CD4-positive, alpha-beta T cell treated with Interleukin-17A for 4 hours (primary cell): ENCODE measurements around the gene LCN2.
"Not testable (repeated sequence)": the region's sequence is repeated elsewhere in the genome, so short reads cannot be mapped to it uniquely, and the experiment has no call there.

Source experiments
- DNase-seq: peaks from one replicate; pipeline ENCODE4 v3.0.0-alpha.2; 2020; ENCODE audit warnings: mixed read lengths

LCN2 gene

GRCh38 chr9:128128836-128129590, 20.2 kb upstream of the LCN2 start:
- no peak for DNase-seq

DNA sequence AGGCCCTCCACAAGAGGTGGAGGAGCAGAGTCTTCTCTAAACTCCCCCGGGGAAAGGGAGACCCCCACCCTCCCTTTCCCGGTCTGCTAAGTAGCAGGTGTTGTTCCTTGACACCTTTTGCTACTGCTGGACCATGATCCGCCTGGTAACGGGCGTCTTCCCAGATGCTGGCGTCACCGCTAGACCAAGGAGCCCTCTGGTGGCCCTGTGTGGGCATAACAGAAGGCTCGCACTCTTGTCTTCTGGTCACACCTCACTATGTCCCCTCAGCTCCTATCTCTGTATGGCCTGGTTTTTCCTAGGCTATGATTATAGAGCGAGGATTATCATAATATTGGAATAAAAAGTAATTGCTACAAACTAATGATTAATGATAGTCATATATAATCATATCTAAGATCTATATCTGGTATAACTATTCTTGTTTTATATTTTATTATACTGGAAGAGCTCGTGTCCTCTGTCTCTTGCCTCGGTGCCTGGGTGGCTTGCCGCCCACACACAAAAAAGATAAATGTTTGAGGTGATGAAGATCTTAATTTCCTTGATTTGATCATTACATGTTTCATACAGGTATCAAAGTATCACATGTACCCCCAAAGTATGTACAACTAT, 19.2 kb upstream of the LCN2 start:
- not testable (repeated sequence) for DNase-seq

- not testable (repeated sequence) for DNase-seq
These were observed 18.6 kb upstream of the LCN2 start for GRCh38 chr9:128130651-128131050.

DNA sequence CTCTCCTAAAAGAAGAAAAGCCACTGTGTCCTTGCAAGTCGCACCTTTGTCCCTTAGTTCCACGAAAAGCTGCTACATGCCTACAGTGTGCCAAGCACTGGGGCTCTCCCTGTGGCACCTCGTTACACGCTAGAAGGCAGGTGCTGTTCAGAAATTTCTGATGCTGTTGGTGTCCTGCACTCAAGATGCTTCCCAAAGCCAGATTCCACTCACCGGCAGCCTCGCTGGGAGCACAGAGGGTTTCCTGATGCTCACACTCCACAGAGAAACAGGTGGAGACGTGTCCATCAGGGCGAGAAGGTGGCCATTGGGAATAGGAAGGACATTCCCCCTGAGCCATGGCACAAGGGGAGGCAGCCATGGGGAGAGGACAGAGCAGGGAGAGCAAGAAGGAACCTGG, 17.9 kb upstream of the LCN2 start:
- DNase-seq, result not testable (repeated sequence)

GRCh38 chr9:128132139-128132538, 17.1 kb upstream of the LCN2 start:
- DNase-seq, result not testable (repeated sequence)

DNA sequence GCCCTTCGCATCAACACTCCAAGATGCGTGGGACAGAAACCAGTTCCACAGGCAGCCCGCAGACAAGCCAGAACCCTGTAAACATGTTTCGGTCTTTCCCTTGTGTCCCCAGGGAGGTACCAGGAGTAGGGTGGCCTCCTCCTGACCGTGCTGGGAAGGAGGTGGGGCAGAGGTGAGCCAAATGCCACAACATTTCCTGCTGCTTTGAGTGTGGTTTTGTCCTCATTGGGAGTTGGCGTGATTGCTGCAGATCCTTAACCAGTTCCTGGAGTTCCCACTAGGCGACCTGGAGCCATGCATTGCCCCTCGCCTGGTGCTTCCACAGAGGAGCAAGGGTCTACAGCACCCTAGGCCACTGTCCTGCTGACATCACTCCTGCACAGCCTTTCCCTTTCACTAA, 13.7 kb upstream of the LCN2 start:
- not testable (repeated sequence) for DNase-seq

DNA sequence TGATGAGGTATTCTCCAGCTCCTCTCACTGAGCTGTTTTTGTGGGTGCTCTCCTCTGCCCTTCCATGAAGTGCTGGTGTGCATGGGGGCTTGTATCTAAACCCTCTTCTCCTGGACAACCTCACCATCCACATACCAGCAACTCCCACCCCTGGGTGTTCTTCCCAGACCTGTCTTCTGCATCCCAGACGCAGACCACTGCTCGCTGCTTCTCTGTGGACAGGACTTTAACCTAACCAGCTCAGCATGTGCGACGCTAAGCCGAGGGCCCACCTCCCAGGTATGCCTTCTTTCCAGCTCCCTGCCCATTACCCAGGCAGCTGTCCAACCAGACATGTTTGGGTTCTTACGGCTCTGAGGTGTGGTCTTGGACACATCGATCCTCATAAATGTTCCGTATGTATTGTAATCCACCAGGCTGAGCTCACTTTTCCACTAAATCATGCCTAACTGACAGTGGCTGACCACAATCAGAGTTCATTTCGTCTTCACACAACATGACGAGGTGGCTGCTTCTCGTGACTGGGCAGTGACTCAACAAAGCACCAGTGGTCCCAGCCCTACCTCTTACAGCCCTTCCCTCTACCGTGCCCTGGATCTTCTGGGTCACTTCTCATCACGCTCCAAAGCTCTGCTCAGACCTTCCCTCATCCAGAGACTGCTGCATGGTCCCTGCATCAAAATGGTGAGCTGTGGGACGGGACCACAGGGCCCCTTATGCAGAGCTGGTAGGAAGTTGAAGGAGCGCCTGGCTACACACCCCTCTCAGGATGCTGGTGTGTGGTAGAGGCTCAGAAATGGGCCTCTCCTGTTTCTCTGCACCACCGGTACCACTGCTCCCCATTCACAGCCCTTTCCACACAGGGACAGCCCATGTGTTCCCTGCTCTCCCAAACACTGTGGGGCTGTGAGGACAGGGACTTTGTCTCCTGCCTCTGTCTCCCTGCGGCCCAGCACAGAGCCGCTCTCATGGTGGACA, 12.1 kb upstream of the LCN2 start:
- no peak for DNase-seq

- DNase-seq, result no peak
These were observed 11.3 kb upstream of the LCN2 start for GRCh38 chr9:128138001-128138400.

GRCh38 chr9:128139621-128140020, 9.6 kb upstream of the LCN2 start:
- no peak for DNase-seq

DNA sequence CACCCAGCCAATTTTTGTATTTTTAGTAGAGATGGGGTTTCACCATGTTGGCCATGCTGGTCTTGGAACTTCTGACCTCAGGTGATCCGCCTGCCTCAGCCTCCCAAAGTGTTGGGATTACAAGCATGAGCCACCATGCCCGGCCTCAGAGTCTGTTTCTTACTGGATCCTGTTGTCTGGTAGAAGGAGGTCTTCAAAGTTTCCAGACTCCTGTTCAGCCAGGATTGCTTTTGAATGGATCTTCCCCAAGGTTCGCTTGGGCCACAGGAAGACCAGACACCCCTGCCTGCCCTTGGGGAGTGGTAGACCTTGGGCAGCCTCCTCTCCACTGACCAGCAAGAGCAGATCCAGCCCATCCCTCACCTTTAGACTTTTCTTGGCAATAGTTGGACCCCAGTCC, 7.6 kb upstream of the LCN2 start:
- no peak for DNase-seq

DNA sequence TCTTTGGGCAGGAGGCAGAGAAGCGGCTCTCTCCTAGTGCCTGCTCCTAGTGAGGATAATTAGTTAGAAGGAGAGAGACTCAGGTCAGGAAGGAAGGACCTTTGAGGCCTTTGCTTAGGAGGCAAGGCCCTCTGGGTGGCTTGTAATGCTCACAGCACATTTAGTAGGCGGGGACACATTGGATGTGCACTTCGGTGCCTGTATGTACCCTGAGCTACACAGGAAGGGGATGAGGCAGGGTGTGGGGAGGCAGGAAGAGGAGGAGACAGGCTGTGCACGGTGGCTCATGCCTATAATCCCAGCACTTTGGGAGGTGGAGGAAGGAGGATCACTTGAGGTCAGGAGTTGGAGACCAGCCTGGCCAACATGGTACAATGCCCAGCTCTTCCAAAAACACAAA, 7.2 kb upstream of the LCN2 start:
- peak; percentile 55 for DNase-seq

- DNase-seq, result no peak
These were observed 6.7 kb upstream of the LCN2 start for GRCh38 chr9:128142596-128142995.

DNA sequence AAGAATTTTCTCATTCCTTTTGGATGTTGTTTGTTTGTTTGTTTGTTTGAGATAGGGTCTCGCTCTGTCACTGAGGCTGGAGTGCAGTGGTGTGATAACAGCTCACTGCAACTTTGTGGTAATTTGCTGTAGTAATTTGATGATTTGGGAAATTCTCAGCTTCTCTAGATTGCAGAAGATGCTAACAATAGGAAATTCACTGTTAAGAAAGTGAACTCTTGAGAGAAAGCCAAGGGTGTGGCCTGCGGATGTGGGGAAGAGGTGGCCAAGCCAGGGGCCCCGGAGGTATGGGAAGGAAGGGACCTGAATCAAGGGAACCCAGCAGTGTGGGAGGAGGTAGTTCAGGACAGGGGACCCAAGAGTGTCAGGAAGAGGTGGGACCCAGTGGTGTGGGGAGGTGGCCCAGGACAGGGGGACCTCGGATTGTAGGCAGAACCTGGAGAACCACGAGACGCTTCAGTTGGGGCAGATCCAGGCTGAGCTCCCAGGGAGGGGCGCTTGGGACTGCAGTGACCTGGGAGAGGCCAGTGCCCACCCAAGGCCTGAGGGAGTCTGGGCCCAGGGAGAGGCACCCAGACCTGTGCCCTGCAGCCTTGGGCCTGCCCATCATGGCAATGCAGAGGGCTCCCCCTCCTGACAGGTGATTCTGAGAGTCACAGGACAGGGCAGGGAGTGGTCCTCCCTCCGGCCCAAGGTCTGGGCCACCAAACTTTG, 5.6 kb upstream of the LCN2 start:
- DNase-seq, result no peak

DNA sequence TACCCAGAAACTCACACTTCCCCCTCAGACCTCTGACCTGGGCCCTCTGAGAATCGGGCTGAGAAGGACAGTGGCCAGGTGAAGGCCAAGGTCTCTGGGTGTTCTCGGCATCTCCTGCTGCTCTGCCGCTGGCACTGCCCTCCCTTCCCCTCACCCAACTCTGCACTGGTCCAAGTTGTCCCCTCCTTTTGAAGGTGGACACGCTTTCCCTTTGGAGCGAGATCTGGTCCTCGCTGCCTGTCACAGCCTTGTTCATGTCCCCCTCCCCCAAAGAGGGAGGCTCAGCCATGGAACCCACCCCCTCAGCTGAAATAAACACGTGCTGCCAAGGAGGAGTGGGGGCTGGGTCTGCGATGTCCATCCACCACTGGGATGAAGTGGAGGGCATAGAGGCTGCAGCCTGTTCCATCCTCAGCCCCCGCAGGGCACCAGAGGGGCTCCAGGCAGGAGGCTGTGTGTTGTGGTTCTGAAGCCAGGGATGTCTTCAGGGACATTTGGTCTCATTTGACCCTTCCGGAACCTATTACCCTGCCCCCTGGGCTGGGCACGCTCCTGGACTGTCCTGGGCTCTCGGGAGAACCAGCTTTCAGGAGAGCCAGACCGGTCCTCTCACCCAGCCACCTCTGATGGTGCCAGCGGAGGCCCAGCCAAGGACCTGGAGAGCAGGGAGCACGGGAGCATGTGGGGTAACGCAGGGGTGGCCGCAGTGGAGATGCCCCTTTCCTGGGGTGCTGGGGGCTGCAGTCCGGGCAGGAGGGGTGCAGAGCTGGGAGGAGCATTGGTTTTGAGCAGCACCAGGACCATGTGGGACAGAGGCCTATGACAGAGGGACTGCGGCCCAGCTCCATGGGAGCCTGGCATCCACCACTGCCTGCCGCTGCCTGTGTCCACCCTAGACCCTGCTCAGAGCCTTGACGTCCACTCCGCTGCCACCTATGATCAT, 4.7 kb upstream of the LCN2 start:
- no peak for DNase-seq

GRCh38 chr9:128145536-128145935, 3.7 kb upstream of the LCN2 start:
- DNase-seq, result no peak

DNA sequence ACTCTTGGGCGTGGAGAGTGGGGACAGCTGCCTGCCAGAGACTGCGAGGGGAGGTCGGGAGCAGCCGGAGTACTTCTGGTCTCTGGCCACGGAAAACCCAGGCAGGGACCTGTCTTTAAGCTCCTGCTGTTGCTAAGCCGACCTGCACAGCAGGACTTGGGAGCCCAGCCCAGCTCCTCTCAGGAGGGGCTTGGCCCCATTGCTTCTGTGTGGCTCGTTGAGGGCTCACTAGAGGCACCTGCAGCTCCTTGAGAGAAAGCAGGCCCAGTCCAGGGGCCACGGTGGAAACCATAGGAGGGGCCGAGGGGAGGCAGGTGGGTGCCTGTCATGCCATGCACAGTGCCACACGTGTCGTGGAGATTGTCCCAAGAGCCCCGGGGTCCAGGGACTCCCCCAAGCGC, 3.3 kb upstream of the LCN2 start:
- DNase-seq, result no peak

- DNase-seq, result no peak
These were observed 2.6 kb upstream of the LCN2 start for GRCh38 chr9:128146591-128147120.

GRCh38 chr9:128148509-128149000, 698 bp upstream of the LCN2 start:
- DNase-seq, result no peak

GRCh38 chr9:128149951-128150593, 819 bp downstream of the LCN2 start:
- DNase-seq, result no peak

DNA sequence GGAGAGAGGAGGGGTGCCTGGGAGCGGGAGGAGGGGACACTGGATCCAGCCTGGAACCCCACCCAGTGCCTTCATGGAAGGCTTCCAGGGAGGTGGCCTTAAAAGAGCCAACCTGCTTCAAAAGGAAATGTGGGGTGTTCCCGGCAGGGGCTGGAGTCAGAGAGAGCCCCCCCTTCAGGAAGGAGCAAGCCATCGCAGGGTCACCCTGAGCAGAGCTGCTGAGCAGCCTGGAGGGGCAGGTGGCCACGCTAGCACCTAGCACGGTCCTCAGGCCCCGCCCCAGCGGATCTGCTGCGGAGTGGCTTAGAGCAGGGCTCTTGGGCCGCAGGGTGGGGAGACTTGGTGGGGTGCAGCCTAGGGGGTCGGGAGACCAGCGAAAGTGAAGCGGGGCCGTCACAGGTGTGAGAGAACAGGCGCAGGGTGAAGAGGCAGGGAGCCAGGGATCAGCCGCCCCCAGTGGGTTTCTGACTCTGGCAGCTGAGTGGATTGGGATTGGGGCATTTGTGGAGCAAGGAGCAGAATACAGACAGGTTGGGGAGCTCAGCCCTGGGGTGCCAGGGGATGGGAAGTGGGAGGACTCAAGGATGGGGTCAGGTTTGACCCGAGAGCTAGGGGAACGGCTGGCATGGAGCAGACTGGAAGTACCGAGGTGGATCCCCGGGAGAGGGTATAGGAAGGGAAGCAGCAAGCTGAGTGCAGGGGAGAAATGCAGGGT, 1.5 kb downstream of the LCN2 start:
- DNase-seq, result peak; percentile 19
